Smooth muscle cell (in vitro differentiated cells): ENCODE measurements around the gene SEPTIN2. TPM values are rescaled to one million over a fixed set of nuclear protein-coding genes. Genes with fewer than 3 reads are reported as not detected.
A peak's percentile ranks its signal among the peaks of the same experiment; 100 is the strongest.

Source experiments
- DNase-seq: peaks from one replicate; lab custom pipeline; 2025; ENCODE audit not compliant: unreplicated experiment; lab: John Stamatoyannopoulos, UW
- H2AFZ ChIP-seq: fragments of 200-600 bp; sonication (generic); 2 replicates; pipeline ENCODE4 v1.6.0; 2016; ENCODE audit warnings: antibody characterized with exemption, low read depth, mild to moderate bottlenecking
- H3F3A ChIP-seq: fragments of 200-600 bp; sonication (generic); 2 replicates; pipeline ENCODE4 v1.6.0; 2017; ENCODE audit warnings: antibody characterized with exemption, low read depth
- H3K27ac ChIP-seq: fragments of 200-600 bp; sonication (generic); 2 replicates; pipeline ENCODE4 v1.5.1; 2016; ENCODE audit warnings: low read depth, mild to moderate bottlenecking
- H3K27me3 ChIP-seq: fragments of 200-600 bp; sonication (generic); 2 replicates; pipeline ENCODE4 v1.6.1; 2016; ENCODE audit warnings: low read depth, mild to moderate bottlenecking
- H3K36me3 ChIP-seq: fragments of 200-600 bp; sonication (generic); 2 replicates; pipeline ENCODE4 v1.5.1; 2016; ENCODE audit warnings: low read depth
- H3K4me1 ChIP-seq: fragments of 200-600 bp; sonication (generic); 2 replicates; pipeline ENCODE4 v1.5.1; 2016; ENCODE audit warnings: low read depth
- H3K4me2 ChIP-seq: fragments of 200-600 bp; sonication (generic); 2 replicates; pipeline ENCODE4 v1.6.0; 2016; ENCODE audit warnings: mild to moderate bottlenecking
- H3K4me3 ChIP-seq: fragments of 200-600 bp; sonication (generic); 2 replicates; pipeline ENCODE4 v1.5.1; 2016; ENCODE audit warnings: mild to moderate bottlenecking
- H3K79me2 ChIP-seq: fragments of 200-600 bp; sonication (generic); 2 replicates; pipeline ENCODE4 v1.6.0; 2016; ENCODE audit warnings: low read depth, mild to moderate bottlenecking
- H3K9ac ChIP-seq: fragments of 200-600 bp; sonication (generic); 2 replicates; pipeline ENCODE4 v1.6.0; 2016; ENCODE audit warnings: low read depth
- H3K9me3 ChIP-seq: fragments of 200-600 bp; sonication (generic); replicated peaks from 2 replicates; pipeline ENCODE4 v1.5.1; 2016; ENCODE audit warnings: low read depth
- H4K20me1 ChIP-seq: fragments of 200-600 bp; sonication (generic); 2 replicates; pipeline ENCODE4 v1.6.0; 2016; ENCODE audit warnings: low read depth
- WGBS: methylation state at CpG from one replicate; pipeline ENCODE4 v1.1.7; 2016; ENCODE audit warnings: low lambda C conversion rate; 5-methylcytosine and 5-hydroxymethylcytosine counted together
- polyA plus RNA-seq: library from polyadenylated mRNA; unstranded; fragments of >200 nt; fragmentation: Nextera tagmentation; extraction: Ambion mirVana; gene quantifications from 2 replicates; pipeline ENCODE4 v1.2.1, GENCODE V29; 2016
- total RNA-seq: library from RNA; depleted of rRNA; stranded (reverse); fragments of >200 nt; gene quantifications from 2 replicates; pipeline ENCODE4 v1.2.3, GENCODE V29; 2014
- TF ChIP-seq, protein P1 (sequence below): fragments of 200-600 bp; sonication (generic); IDR thresholded peaks from 2 replicates; pipeline ENCODE4 v1.5.1; 2017; ENCODE audit warnings: borderline replicate concordance, mild to moderate bottlenecking, antibody characterized with exemption; ENCODE audit not compliant: insufficient read depth, poor library complexity, severe bottlenecking

Gene SEPTIN2
- total and polyA plus RNA-seq, 2 experiments from 2014 or later = 344 to 443 TPM

DNA sequence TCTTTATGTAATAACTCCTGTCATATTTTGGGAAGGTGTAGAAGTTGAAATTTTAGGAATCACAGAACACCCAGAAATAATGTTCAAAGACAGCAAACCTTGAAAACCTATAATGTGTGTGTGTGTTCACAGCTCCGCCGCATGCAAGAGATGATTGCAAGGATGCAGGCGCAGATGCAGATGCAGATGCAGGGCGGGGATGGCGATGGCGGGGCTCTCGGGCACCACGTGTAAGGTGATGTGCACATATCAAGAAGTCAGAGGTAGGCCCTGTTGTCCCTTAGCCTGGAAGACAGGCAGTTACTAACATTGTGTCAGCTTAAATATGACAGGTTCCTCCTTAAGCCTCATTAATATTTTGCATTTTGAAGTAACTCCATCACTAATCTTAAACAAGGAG, 34.2 kb downstream of the SEPTIN2 start:
- peaks cover 31% of the 10 kb centered on the region for H3K36me3 ChIP-seq
- no peak for DNase-seq
- TF ChIP-seq, protein P1, sequence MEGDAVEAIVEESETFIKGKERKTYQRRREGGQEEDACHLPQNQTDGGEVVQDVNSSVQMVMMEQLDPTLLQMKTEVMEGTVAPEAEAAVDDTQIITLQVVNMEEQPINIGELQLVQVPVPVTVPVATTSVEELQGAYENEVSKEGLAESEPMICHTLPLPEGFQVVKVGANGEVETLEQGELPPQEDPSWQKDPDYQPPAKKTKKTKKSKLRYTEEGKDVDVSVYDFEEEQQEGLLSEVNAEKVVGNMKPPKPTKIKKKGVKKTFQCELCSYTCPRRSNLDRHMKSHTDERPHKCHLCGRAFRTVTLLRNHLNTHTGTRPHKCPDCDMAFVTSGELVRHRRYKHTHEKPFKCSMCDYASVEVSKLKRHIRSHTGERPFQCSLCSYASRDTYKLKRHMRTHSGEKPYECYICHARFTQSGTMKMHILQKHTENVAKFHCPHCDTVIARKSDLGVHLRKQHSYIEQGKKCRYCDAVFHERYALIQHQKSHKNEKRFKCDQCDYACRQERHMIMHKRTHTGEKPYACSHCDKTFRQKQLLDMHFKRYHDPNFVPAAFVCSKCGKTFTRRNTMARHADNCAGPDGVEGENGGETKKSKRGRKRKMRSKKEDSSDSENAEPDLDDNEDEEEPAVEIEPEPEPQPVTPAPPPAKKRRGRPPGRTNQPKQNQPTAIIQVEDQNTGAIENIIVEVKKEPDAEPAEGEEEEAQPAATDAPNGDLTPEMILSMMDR = no peak
- no peaks in the 10 kb centered on the region for H3K9me3 ChIP-seq
- no peak overlapping the region for H3K9ac ChIP-seq
- no peak overlapping the region for H3K27ac ChIP-seq
- H3F3A ChIP-seq = peaks cover 46% of the 10 kb centered on the region
- peaks cover 5% of the 10 kb centered on the region for H3K4me1 ChIP-seq
- no peak overlapping the region for H2AFZ ChIP-seq
- no peak overlapping the region for H3K4me2 ChIP-seq
- no peaks in the 10 kb centered on the region for H3K27me3 ChIP-seq
- H3K79me2 ChIP-seq = peaks cover 5% of the 10 kb centered on the region
- WGBS = 97% methylated on average over 8 of the region's 8 CpGs
- peaks cover 81% of the 10 kb centered on the region for H4K20me1 ChIP-seq
- H3K4me3 ChIP-seq = no peak overlapping the region

DNA sequence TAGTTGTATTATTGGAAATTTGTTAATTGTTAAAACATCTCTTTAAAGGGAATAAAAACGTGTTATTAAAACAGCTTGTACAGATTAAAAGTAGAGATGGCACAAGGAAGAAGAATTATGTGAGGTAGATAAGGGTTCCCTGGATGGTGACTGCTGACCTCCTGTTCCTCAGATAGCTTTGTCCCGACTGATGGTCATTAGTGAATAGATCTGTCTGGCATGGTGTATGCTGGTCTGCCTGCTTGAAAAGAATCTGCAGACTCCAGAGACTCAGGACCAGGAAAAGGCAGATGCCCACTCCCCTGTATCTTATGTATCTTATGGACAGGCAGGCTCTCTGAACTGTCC, 34.8 kb downstream of the SEPTIN2 start:
- Histone ChIP-seq H3K79me2 (peaks cover 5% of the 10 kb centered on the region), H3K4me1 (peaks cover 8% of the 10 kb centered on the region), H3K9ac (no peak overlapping the region), H3K4me2 (no peak overlapping the region), H3K36me3 (peaks cover 31% of the 10 kb centered on the region), H2AFZ (no peak overlapping the region), H3K27me3 (no peaks in the 10 kb centered on the region), H3F3A (peaks cover 48% of the 10 kb centered on the region), H3K9me3 (no peaks in the 10 kb centered on the region), H3K4me3 (no peak overlapping the region), H3K27ac (peak overlapping the region; percentile 9), H4K20me1 (peaks cover 79% of the 10 kb centered on the region)
- WGBS = 97% methylated on average over 2 of the region's 2 CpGs
- DNase-seq = no peak
- TF ChIP-seq, protein P1 = no peak

DNA sequence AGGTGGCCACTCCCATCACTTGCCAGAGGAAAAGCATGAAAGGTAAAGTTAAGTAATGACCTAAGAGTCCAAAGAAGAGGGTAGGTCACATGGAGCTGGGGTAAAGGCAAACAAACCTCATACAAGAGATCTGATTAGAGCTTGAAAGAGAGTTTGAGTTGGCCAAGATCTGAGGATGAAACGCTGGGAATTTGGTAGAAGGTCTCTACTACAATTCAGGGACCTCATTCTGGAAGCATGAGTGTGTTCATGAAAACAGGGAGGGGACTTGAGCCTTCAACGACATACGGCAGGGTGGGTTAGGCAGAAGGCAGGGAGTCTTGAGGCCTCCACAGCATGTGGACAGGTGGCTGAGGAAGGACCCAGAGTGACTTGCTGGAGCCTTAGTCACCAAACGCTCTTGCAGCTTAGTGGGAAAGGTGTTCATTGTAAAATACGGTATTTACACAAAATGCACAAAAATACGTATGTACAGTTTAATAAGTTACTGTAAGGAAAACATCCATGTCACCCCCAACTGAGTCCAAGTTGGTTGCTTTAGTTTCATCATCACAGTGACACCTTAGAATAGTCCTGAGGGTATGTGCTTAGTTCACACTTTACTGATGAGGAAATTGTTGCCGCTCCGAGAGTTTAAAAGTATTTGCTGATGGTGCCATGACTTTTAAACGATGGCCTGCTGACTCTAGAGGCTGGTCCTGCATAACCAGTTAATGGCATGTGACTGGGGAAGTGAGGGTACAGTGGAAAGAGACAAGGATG, 35.3 kb downstream of the SEPTIN2 start:
- DNase-seq = no peak
- peak overlapping the region; percentile 9 for H3K27ac ChIP-seq
- peaks cover 74% of the 10 kb centered on the region for H4K20me1 ChIP-seq
- H3F3A ChIP-seq = peaks cover 46% of the 10 kb centered on the region
- peaks cover 8% of the 10 kb centered on the region for H3K4me1 ChIP-seq
- H3K27me3 ChIP-seq = no peaks in the 10 kb centered on the region
- H3K4me3 ChIP-seq = no peak overlapping the region
- no peak overlapping the region for H2AFZ ChIP-seq
- WGBS = 94% methylated on average over 9 of the region's 9 CpGs
- H3K4me2 ChIP-seq = no peak overlapping the region
- H3K36me3 ChIP-seq = peaks cover 25% of the 10 kb centered on the region
- H3K79me2 ChIP-seq = peaks cover 5% of the 10 kb centered on the region
- H3K9ac ChIP-seq = no peak overlapping the region
- no peaks in the 10 kb centered on the region for H3K9me3 ChIP-seq
- TF ChIP-seq, protein P1 = no peak

DNA sequence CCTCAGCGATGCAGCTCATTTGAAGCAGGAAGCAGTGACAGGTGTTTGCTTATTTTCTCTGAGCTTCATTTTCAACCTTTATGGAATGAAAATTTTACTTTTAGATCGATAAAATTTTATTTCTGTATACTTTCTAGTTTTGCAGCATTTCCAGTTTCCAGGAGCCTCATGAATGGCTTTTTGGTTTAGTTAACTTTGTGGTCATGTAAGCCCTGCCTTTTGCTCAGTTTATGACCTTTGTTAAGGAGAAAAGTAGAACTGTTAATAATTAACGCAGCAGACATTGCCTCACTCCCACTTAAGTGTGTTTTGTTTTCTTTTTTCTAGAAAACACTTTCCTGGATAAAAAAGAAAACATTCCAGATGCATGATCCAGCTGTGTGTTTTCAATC, 35.9 kb downstream of the SEPTIN2 start:
- Histone ChIP-seq H2AFZ (no peak overlapping the region), H3K9ac (no peak overlapping the region), H3K27ac (no peak overlapping the region), H4K20me1 (peaks cover 73% of the 10 kb centered on the region), H3K4me1 (peaks cover 8% of the 10 kb centered on the region), H3K36me3 (peaks cover 22% of the 10 kb centered on the region), H3F3A (peaks cover 46% of the 10 kb centered on the region), H3K79me2 (peaks cover 9% of the 10 kb centered on the region), H3K4me2 (no peak overlapping the region), H3K27me3 (no peaks in the 10 kb centered on the region), H3K9me3 (no peaks in the 10 kb centered on the region), H3K4me3 (no peak overlapping the region)
- TF ChIP-seq, protein P1 = no peak
- DNase-seq = no peak
- WGBS = 96% methylated on average over 3 of the region's 3 CpGs
